Activated naive CD8-positive, alpha-beta T cell treated with anti-CD3 and anti-CD28 coated beads, Interleukin-2, amount 10 ng/mL, durations not matched to agents 7 days and 5 days (primary cell): ENCODE measurements around the gene TSC22D3. TPM values are rescaled to one million over a fixed set of nuclear protein-coding genes. Genes with fewer than 3 reads are reported as not detected.

ENCODE experiments used
- ATAC-seq: fragments of 150-1000 bp; cut with Tn5 transposase; one replicate; pipeline ENCODE4 v1.10.0; 2021; ENCODE audit warnings: low read depth, moderate library complexity
- POLR2A ChIA-PET: fragments of 350-600 bp; sonication (Branson Sonifier 250); formaldehyde crosslinking; loops from one replicate; lab custom pipeline; 2021; ENCODE audit warnings: antibody characterized with exemption; lab: Charles Lee
- DNase-seq: peaks from one replicate; pipeline ENCODE4 v3.0.0; 2021
- H3K27ac Mint-ChIP-seq: one replicate; pipeline ENCODE4 v1.8.0; 2022; ENCODE audit warnings: mild to moderate bottlenecking, mixed read lengths
- H3K27me3 Mint-ChIP-seq: one replicate; pipeline ENCODE4 v1.8.0; 2022; ENCODE audit warnings: mild to moderate bottlenecking, moderate library complexity, mixed read lengths
- H3K36me3 Mint-ChIP-seq: one replicate; pipeline ENCODE4 v1.8.0; 2021; ENCODE audit warnings: mild to moderate bottlenecking, mixed read lengths
- H3K4me1 Mint-ChIP-seq: one replicate; pipeline ENCODE4 v1.8.0; 2021; ENCODE audit warnings: mixed read lengths
- H3K4me3 Mint-ChIP-seq: one replicate; pipeline ENCODE4 v1.8.0; 2022; ENCODE audit warnings: mild to moderate bottlenecking, moderate library complexity, mixed read lengths
- H3K9me3 Mint-ChIP-seq: one replicate; pipeline ENCODE4 v1.8.0; 2021; ENCODE audit warnings: mixed read lengths
- total RNA-seq, 2 experiments: library from RNA; stranded (reverse); gene quantifications; one replicate each; pipeline ENCODE4 v1.2.3, GENCODE V29; 2021

The TSC22D3 gene
- total RNA-seq, 2 experiments from 2014 or later, result 135 to 142 TPM

DNA sequence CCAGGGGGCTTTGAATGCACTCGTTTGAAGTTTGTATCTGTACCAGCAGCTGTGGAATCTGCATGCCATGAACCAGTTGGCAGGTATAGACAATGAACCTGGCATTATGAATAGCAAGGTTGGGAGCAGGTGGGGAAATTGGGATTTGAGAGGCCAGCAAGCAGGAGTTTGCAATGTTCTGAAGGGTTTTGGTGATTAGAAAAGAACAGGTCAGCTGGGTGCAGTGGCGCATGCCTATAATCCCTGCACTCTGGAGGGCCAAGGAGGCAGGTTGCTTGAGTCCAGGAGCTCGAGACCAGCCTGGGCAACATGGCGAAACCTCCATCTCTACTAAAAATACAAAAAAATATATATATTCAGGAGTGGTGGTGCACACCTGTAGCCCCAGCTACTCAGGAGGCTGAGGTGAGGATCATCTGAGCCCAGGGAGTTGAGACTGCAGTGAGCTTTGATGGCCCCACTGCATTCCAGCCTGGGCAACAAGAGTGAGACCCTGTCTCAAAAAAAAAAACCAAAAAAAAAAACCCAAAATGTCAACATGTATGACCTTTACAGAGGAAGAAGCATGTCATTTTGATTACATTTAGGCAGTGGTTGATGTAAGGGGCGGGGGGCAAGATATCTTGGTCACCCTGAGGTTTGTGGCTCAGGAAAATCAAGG, 63.9 kb downstream of the TSC22D3 start:
- Mint-ChIP-seq H3K4me1 (peaks cover 24% of the 10 kb centered on the region), H3K9me3 (no peaks in the 10 kb centered on the region), H3K4me3 (peak overlapping the region; percentile 73), H3K27ac (peak overlapping the region; percentile 94), H3K27me3 (no peaks in the 10 kb centered on the region), H3K36me3 (peaks cover 7% of the 10 kb centered on the region)
- POLR2A ChIA-PET, result interaction anchor here (0.9 to 11.2 kb wide), 6 partner anchors 11 to 83 kb away, joined by 3 to 317 read pairs (median 4); partner anchors contain the start of gene PRPS1
- DNase-seq (no peak), ATAC-seq (no peak)

DNA sequence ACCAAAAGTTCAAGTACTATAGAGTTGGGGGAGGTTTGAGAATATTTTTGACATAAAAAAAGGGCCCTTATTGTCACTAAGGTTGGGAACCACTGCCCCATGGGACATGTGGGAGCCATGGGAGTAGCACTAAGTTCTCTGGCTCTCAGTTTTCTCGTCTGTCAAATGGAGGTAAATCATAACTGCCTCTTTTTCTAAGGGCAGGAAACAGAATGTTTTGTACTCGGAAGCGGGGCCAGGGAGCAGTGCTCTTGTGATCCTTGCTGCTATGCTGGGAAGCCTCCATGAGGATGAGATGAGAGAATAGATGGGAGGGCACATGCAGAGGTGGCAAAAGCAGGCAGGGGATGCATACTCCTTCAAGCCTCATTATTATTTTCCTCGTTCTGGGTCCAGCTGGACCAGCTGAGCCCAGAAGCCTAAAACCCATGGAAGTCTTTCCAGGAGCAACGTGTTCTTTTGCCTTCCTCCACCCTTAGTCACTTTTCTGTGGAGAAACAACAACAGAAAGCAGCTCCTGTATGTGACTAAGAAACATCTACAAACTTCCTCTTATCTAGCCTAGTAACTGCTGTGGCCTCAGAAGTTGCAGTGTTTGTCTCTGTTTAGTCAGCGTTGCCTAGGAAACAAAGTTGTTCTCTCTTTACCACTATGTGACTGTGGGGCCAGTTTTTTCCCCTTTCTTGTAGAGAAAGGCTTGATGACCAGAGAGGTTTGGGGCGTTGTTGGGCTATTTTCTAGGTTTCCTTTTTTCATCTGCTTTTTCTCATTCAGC, 64.8 kb downstream of the TSC22D3 start:
- peak; percentile 80 for ATAC-seq
- Mint-ChIP-seq H3K9me3 (no peaks in the 10 kb centered on the region), H3K36me3 (peaks cover 5% of the 10 kb centered on the region), H3K27ac (peak overlapping the region; percentile 94), H3K4me1 (peaks cover 21% of the 10 kb centered on the region), H3K27me3 (no peaks in the 10 kb centered on the region), H3K4me3 (peak overlapping the region; percentile 73)
- no peak for DNase-seq
- POLR2A ChIA-PET, result interaction anchor here (0.9 to 11.2 kb wide), 6 partner anchors 12 to 83 kb away, joined by 3 to 317 read pairs (median 4); partner anchors contain the start of gene PRPS1

DNA sequence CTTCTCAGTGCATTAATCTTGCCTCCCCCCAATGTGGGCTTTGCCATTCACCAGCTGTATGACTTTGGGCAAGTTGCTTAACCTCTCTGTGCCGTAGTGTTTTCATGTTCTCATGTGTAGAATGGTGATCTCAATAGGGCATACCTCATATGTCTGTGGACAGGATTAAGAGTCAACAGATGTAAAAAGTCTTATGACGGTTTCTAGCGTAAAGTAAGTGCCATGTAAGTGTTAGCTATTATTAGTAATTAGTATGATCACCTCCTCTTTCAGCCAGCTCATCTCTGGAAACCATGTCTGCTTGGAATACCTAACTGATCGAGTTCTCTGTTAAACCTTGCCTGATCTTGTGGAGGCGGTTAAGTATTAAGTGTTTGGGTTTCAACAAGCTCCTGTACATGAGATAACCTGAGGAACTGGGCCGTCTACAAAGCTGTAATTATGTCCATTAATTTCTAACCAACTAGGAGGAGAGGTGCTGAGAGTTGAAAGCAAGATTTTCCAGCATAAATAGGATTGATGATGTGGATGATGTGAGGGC, 66.3 kb downstream of the TSC22D3 start:
- DNase-seq, result no peak
- H3K4me1 Mint-ChIP-seq, result peaks cover 17% of the 10 kb centered on the region
- no peaks in the 10 kb centered on the region for H3K27me3 Mint-ChIP-seq
- H3K9me3 Mint-ChIP-seq, result no peaks in the 10 kb centered on the region
- H3K27ac Mint-ChIP-seq, result no peak overlapping the region
- POLR2A ChIA-PET, result interaction anchor here (0.7 to 11.2 kb wide), 3 partner anchors 10 to 33 kb away, joined by 3 to 317 read pairs (median 3); no protein-coding TSS in a partner anchor
- no peak overlapping the region for H3K4me3 Mint-ChIP-seq
- no peak for ATAC-seq
- H3K36me3 Mint-ChIP-seq, result no peaks in the 10 kb centered on the region

- DNase-seq (no peak), ATAC-seq (no peak)
- POLR2A ChIA-PET, result interaction anchor here (1.6 to 11.2 kb wide), 2 partner anchors 10 to 32 kb away, joined by 3 to 317 read pairs; no protein-coding TSS in a partner anchor
- Mint-ChIP-seq H3K4me1 (peaks cover 16% of the 10 kb centered on the region), H3K9me3 (no peaks in the 10 kb centered on the region), H3K27ac (no peak overlapping the region), H3K36me3 (no peaks in the 10 kb centered on the region), H3K27me3 (no peaks in the 10 kb centered on the region), H3K4me3 (no peak overlapping the region)
Measured at GRCh38 chrX:107708762-107709161, 66.8 kb downstream of the TSC22D3 start.

- no peak for ATAC-seq
- Mint-ChIP-seq H3K9me3 (no peaks in the 10 kb centered on the region), H3K4me3 (no peak overlapping the region), H3K27me3 (no peaks in the 10 kb centered on the region), H3K36me3 (no peaks in the 10 kb centered on the region), H3K27ac (no peak overlapping the region), H3K4me1 (peaks cover 16% of the 10 kb centered on the region)
- POLR2A ChIA-PET, result interaction anchor here (1.6 to 11.2 kb wide), 2 partner anchors 9 to 31 kb away, joined by 3 to 317 read pairs; no protein-coding TSS in a partner anchor
- DNase-seq, result no peak
Measured at GRCh38 chrX:107707866-107708265, 67.7 kb downstream of the TSC22D3 start.

DNA sequence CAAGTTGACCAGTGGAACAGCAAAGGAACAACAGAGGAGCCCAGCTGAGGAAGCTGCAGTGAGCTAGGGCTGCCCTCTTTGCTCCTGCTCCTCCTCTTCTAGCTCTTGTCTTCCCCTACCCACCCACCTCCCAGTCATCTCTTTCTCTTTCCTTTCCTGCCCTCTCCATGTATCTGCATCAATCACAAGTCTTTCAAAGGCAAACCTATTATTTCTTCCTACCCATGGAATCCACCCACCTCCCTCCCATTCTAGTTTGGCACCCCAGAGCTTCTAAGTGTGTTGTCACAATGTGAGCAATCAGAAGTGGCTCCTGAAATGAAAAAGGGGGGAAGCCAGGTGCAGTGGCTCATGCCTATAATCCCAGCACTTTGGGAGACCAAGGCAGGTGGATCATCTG, 69.3 kb downstream of the TSC22D3 start:
- ATAC-seq, result no peak
- no peak overlapping the region for H3K4me3 Mint-ChIP-seq
- no peak overlapping the region for H3K27ac Mint-ChIP-seq
- H3K4me1 Mint-ChIP-seq, result peaks cover 9% of the 10 kb centered on the region
- POLR2A ChIA-PET, result no interaction called here
- no peaks in the 10 kb centered on the region for H3K9me3 Mint-ChIP-seq
- DNase-seq, result no peak
- no peaks in the 10 kb centered on the region for H3K36me3 Mint-ChIP-seq
- no peaks in the 10 kb centered on the region for H3K27me3 Mint-ChIP-seq

- no peaks in the 10 kb centered on the region for H3K27me3 Mint-ChIP-seq
- DNase-seq (no peak), ATAC-seq (no peak)
- POLR2A ChIA-PET, result no interaction called here
- H3K36me3 Mint-ChIP-seq, result no peaks in the 10 kb centered on the region
- no peak overlapping the region for H3K4me3 Mint-ChIP-seq
- H3K4me1 Mint-ChIP-seq, result no peaks in the 10 kb centered on the region
- no peak overlapping the region for H3K27ac Mint-ChIP-seq
- no peaks in the 10 kb centered on the region for H3K9me3 Mint-ChIP-seq
Measured at GRCh38 chrX:107704587-107704986, 71.0 kb downstream of the TSC22D3 start.

DNA sequence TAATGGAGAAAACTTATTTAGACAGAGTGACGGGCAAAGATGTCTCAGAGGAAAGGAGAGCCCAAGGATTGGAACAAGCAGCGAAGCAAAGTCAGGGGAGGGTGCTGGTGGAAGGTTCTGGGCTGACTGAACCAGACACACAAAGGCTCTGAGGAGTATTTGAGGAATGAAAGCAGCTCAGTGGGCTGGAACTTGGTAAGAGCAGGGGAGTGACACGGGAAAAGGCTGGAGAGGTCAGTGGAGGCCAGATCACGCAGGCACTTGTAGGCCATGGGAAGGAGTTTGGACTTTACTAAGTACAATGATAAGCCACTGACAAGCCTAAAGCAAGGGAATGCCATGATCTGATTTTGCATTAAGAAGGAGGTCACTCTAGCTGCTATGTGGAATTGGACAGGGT, 71.4 kb downstream of the TSC22D3 start:
- no peak overlapping the region for H3K4me3 Mint-ChIP-seq
- H3K9me3 Mint-ChIP-seq, result no peaks in the 10 kb centered on the region
- H3K27me3 Mint-ChIP-seq, result no peaks in the 10 kb centered on the region
- no peaks in the 10 kb centered on the region for H3K36me3 Mint-ChIP-seq
- ATAC-seq (no peak), DNase-seq (no peak)
- POLR2A ChIA-PET, result no interaction called here
- peak overlapping the region; percentile 22 for H3K27ac Mint-ChIP-seq
- peaks cover 3% of the 10 kb centered on the region for H3K4me1 Mint-ChIP-seq

- H3K4me3 Mint-ChIP-seq, result no peak overlapping the region
- POLR2A ChIA-PET, result no interaction called here
- DNase-seq (no peak), ATAC-seq (no peak)
- H3K36me3 Mint-ChIP-seq, result no peaks in the 10 kb centered on the region
- no peaks in the 10 kb centered on the region for H3K27me3 Mint-ChIP-seq
- H3K9me3 Mint-ChIP-seq, result no peaks in the 10 kb centered on the region
- no peak overlapping the region for H3K27ac Mint-ChIP-seq
- peaks cover 3% of the 10 kb centered on the region for H3K4me1 Mint-ChIP-seq
Measured at GRCh38 chrX:107701493-107702121, 74.0 kb downstream of the TSC22D3 start.

DNA sequence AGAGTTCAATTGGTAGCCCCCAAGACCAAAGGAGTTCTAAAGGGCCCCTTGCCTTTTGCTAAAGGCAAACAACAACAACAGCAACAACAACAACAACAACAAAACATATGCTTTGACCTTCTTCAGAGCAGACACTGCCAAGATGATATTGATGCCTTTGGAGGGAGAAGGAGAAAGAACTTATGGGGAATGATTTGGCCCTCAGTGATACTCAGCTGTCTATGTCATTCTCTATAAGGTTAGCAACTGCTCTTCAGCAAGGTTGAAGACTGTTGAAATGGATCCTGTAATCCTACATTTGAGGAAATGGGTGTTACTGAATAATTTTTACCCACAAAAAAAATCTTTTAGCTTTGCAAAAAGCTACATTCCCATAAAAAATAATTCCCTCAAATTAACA, 74.8 kb downstream of the TSC22D3 start:
- Mint-ChIP-seq H3K27me3 (no peaks in the 10 kb centered on the region), H3K9me3 (no peaks in the 10 kb centered on the region), H3K4me3 (no peak overlapping the region), H3K27ac (no peak overlapping the region), H3K4me1 (peaks cover 3% of the 10 kb centered on the region), H3K36me3 (no peaks in the 10 kb centered on the region)
- DNase-seq (no peak), ATAC-seq (no peak)
- POLR2A ChIA-PET, result no interaction called here

DNA sequence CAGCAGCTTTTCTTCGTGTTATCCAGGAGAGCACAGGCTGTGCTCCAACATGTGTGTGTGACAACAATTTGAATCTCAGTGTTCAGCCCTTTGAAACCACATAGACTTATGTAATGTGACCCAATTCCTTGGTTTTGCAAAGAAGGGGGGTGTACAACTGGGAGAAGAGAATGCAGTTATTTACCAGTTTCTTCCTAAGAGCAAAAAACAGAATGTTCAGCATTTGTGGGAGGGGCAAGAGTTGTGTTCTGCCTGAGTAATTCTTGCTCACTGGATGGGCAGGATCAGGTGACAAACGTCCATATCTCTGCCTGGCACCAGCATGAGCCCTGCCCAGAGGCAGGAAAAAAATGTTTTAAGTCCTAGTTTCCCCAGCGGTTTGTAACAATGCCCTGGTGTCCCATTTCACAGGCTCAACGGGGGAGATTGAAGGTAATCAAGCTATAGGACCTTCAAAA, 75.2 kb downstream of the TSC22D3 start:
- POLR2A ChIA-PET, result no interaction called here
- Mint-ChIP-seq H3K9me3 (no peaks in the 10 kb centered on the region), H3K36me3 (no peaks in the 10 kb centered on the region), H3K27ac (no peak overlapping the region), H3K27me3 (no peaks in the 10 kb centered on the region), H3K4me1 (peaks cover 3% of the 10 kb centered on the region), H3K4me3 (no peak overlapping the region)
- DNase-seq (no peak), ATAC-seq (no peak)

DNA sequence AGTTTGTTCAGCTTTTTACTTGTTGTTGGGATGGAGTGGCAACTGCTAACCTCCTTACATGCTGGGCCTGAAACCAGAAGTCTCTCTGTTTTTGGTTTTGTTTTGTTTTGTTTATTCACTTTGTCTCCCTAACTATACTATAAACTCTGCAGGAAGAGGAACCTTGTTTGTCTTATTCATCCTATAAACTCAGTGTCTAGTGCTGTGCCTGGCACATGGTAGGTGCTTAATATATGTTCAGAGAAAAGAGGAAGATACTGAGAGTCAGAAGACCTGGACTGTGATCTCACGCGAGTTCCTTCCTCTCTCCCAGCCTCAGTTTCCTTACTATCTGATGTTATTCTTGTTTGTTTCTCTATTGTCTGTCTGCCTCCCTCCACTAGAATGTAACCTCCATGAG, 76.0 kb downstream of the TSC22D3 start:
- POLR2A ChIA-PET, result interaction anchor here (0.5 to 0.7 kb wide), 2 partner anchors 9 to 46 kb away, joined by 3 to 5 read pairs; no protein-coding TSS in a partner anchor
- Mint-ChIP-seq H3K27me3 (no peaks in the 10 kb centered on the region), H3K36me3 (no peaks in the 10 kb centered on the region), H3K4me3 (no peak overlapping the region), H3K9me3 (no peaks in the 10 kb centered on the region), H3K4me1 (peaks cover 3% of the 10 kb centered on the region), H3K27ac (no peak overlapping the region)
- ATAC-seq (no peak), DNase-seq (no peak)

- H3K9me3 Mint-ChIP-seq, result no peaks in the 10 kb centered on the region
- no peaks in the 10 kb centered on the region for H3K27me3 Mint-ChIP-seq
- H3K27ac Mint-ChIP-seq, result no peak overlapping the region
- H3K36me3 Mint-ChIP-seq, result no peaks in the 10 kb centered on the region
- POLR2A ChIA-PET, result no interaction called here
- ATAC-seq (no peak), DNase-seq (no peak)
- peaks cover 6% of the 10 kb centered on the region for H3K4me1 Mint-ChIP-seq
- no peak overlapping the region for H3K4me3 Mint-ChIP-seq
Measured at GRCh38 chrX:107691024-107691448, 84.6 kb downstream of the TSC22D3 start.
